Testis (tissue), 2 donors: Measurements from ENCODE around the gene FOXN3.

ENCODE experiments used
- POLR2A ChIP-seq: fragments of 450-650 bp; IDR thresholded peaks from one replicate; pipeline ENCODE4 v1.6.1; 2017; ENCODE audit warnings: antibody characterized with exemption, mild to moderate bottlenecking, moderate library complexity
- TF ChIP-seq, protein P1 (sequence below), 3 experiments: fragments of 450-650 bp in 2 of 3; fragments of 200-600 bp in 1 of 3; sonication (generic) in 1 of 3; IDR thresholded peaks; one replicate each; pipeline ENCODE4 v1.5.1; 2016 to 2019; ENCODE audit warnings: antibody characterized with exemption in 3 of 3, mild to moderate bottlenecking in 2 of 3, moderate library complexity in 1 of 3

DNA sequence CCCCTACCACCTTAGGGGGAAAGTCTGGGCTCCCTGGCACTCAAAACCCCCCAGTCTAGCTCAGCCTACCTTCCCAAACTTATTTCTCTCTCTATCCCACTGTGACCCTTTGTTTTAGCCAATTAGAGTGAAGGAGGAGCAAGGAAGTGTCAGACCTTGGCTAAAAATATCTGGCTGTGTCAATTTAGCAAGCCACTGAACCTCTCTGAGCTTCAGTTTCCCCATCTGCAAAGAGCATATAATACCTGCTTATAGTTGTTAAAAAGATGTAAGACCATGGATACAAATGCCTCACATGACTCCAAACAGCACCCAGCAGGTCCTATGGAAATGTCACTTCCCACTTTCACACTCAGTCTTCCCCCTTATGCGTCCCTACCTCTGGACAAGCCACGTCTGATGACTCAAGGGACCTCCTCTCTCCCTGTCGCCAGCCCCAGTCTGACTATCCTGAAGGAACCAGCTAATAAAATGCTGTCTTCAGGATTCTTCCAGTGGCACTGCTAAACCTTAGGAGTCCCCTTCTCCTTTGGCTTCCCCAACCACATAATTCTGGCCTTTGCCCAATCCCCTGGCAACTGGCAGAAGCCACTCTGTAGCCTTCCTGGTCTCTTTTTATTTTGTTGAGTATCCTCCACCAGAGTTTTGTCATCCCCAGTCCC is 19.3 kb downstream of the FOXN3 start:
- TF ChIP-seq, protein P1, sequence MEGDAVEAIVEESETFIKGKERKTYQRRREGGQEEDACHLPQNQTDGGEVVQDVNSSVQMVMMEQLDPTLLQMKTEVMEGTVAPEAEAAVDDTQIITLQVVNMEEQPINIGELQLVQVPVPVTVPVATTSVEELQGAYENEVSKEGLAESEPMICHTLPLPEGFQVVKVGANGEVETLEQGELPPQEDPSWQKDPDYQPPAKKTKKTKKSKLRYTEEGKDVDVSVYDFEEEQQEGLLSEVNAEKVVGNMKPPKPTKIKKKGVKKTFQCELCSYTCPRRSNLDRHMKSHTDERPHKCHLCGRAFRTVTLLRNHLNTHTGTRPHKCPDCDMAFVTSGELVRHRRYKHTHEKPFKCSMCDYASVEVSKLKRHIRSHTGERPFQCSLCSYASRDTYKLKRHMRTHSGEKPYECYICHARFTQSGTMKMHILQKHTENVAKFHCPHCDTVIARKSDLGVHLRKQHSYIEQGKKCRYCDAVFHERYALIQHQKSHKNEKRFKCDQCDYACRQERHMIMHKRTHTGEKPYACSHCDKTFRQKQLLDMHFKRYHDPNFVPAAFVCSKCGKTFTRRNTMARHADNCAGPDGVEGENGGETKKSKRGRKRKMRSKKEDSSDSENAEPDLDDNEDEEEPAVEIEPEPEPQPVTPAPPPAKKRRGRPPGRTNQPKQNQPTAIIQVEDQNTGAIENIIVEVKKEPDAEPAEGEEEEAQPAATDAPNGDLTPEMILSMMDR (IDR thresholded peaks at IDR 0.05), result no peak
- no peak for TF ChIP-seq POLR2A
